Skeletal muscle cell (primary cell): Measurements from ENCODE around the gene AGAP1.

Source experiments
- DNase-seq: peaks from one replicate; pipeline ENCODE4 v3.0.0-alpha.2; 2010; ENCODE audit warnings: low read depth
- H3K4me3 ChIP-seq: 2 replicates; pipeline ENCODE4 v1.5.1; 2011; ENCODE audit warnings: low read depth, mild to moderate bottlenecking, control low read depth, low read length, moderate library complexity

The AGAP1 gene

DNA sequence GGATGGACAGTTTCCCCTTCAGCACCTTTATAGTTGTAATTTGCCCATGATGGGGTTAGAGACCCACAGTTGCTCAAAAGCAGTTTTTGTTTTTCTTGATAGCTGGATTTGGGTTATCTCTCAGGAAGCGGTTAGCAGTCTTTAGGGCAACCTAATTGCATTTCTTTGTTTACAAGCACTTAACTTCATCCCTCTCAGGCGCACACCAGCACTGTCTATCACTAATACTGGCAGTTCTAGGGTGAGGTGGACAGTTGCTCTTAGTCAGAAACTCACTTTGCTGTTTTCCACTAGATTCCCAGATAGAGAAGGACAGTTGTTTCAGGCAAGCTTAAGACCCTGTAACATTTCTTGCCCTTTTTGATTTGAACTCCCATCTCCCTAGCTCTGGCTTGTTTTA is 146.0 kb downstream of the AGAP1 start:
- H3K4me3 ChIP-seq, result no peak overlapping the region
- DNase-seq, result no peak

DNA sequence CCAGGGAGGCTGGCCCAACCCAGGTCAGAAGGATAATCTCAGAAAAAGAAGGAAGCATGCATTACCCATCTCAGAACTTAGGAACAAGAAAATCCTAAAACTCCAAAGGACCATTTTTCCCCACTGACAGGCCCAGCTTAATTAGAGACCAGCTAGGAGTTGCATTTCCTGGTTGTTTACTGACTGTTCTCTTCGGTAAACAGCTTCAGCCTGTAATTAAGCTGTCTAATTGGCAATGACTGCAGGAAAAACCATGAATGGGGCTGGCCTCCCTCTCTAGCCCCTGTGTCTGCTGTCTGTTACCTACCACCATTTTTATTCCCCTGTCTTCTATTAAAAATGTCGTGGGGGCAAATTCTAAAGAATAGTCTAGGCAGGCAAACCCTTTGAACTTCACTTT is 146.5 kb downstream of the AGAP1 start:
- no peak overlapping the region for H3K4me3 ChIP-seq

DNA sequence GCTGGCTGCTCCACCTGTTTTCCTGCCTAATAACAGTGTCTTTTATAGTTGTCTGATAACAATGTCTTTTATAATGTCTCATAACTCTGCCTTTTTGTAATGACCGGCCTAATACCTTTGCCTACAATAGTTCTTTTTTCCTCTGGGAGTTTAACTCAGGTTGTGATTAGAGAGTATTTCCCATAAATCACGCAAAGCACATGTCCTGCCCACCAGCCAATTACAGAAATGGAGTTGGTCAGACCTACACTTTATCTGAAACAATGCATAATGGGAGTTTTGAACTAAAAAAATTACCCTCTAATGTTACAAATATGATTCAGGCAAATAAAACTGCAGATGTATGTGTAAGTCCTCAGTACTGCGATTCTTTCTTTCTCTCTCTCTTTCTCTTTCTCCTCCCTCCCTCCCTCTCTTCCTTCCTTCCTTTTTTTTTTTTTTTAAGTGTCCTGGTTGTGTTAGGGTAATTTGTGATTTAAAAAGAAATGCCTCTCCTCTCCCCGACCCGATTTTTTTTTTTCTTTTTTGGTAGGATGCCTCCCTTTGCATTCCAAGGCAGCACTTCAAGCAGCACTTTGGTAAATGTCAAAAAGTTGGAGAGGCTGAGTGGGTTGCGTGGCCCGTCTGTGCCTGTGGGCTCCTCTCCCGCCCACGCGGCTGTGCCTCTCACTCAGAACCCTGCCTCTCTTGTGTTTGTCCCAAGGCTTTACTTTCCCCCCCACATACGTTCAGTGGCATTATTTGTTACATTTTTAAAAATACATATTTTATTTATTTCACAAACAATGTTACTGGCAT is 147.3 kb downstream of the AGAP1 start:
- no peak for DNase-seq
- H3K4me3 ChIP-seq, result no peak overlapping the region

More for the DNA sequence above, 146.5 kb downstream of the AGAP1 start:
- DNase-seq, result no peak

DNA sequence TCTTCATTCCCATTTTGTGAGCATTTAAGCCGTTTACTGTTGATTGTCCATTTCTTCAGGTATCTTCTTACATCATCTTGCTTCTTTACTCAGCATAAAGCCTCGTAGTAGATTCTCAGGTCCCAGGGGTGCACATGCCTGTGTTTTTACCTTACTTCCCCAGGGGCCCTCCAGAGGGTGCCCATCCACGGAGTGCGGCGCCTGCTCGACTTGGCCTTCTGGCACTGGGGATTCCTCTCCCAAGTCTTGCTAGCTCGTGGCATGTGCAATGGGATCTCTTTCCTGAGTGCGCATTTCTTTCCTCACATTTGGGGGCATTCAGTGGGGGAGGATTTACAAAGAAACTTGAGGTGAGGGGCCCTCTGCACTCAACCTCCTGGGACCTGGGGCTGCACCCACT is 148.1 kb downstream of the AGAP1 start:
- H3K4me3 ChIP-seq, result no peak overlapping the region
- DNase-seq, result no peak

DNA sequence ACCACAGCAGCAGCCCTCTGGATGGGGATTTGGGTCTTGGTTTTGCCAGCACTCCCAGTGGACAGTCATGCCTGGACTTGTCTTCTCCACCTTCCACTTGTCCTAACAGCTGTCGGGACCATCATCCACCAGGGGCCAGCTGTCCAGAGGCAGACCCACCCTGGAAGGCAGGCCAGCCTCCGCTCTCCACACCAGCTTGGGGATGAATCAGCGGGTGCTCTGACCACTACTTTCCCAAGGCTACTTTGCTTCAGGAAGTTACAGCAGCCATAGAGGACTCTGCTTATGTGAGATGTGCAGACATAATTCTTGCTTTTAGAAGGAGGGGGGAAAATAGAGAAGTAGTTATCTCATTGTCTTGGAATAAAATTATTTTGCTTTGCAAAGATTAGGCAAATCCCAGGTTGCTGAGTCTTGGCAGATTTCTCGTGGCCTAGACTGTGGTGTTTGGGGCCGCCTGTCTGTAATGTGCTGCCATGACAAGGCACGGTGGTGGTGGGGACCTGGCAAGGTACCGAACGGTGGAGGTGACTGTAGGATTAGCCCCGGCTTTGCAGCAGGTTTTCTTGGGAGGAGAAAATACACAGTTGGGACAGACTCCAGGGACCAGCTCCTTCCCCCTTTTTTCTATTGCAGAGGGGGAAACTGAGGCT is 148.7 kb downstream of the AGAP1 start:
- no peak overlapping the region for H3K4me3 ChIP-seq
- DNase-seq, result peak; percentile 59

DNA sequence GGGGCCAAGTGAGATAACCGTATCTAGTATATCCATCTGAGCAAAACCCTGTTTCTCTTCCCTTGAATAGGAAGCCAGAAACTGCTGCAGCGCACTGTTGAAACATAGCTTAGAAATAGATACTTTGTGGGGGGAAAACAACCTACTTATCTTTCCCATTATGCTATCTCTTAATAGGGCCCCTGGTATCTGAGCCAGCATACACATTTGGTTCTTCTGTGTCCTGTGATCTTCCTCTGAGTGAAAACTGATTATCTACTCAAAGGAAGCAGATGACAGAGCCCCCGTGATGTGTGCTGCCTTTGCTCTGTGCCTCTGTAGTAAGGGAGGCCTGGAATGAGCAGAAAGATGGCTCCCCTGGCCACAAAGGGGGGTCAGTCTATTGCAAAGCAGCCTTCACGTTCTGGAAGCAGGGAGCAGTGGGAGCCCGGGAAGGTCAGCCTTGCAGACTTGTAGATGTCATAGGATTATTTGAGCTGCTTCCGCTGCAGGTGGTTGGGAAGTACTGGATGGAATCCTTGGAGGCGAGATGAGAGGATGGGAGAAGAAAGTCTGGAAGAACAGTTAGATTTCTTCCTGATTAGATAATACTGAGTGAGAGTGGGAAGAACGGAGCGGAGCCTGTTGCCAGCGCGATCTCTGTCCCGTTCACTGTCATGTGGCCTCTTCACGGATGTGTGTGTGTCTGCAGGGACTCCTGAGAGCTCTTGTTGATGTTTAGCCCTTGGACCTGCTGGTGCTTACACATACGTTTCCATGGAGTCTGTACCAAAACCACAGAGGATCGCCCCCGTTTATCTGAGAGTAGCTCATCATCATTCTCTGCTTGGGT is 150.1 kb downstream of the AGAP1 start:
- no peak for DNase-seq
- no peak overlapping the region for H3K4me3 ChIP-seq

DNA sequence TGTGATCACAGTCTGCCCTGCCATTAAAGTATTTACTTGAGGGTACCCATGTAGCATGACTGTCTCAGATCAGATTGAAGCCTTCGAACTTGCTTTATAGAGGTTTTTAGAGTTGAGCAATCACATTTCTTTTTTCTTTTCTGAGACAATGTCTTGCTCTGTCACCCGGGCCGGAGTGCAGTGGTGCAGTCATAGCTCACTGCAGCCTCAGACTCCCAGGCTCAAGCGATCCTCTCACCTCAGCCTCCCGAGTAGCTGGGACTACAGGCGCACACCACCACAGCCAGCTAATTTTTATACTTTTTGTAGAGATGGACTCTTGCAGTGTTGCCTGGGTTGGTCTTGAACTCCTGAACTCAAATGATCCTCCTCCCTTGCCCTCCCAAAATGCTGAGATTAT is 153.4 kb downstream of the AGAP1 start:
- no peak overlapping the region for H3K4me3 ChIP-seq
- DNase-seq, result no peak

DNA sequence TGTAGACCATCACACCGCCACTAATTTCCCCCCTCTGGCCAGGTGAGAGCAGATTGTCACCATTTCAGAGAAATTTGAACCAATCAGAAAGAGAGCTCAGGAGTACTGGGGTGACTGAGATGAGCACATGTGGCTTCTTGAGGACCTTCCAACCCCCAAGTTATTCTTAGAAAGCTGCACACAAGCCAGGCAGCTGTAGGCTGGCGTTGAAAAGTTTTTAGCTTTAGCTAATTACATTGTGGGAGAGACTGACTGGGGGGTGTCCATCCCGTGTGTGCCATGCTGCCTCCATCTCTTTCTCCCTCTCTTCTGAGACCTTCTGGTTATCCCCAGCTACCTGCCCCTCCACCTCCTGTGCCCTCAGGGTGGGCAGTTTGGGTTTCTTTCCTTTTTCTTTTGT is 154.0 kb downstream of the AGAP1 start:
- DNase-seq, result no peak
- H3K4me3 ChIP-seq, result no peak overlapping the region

DNA sequence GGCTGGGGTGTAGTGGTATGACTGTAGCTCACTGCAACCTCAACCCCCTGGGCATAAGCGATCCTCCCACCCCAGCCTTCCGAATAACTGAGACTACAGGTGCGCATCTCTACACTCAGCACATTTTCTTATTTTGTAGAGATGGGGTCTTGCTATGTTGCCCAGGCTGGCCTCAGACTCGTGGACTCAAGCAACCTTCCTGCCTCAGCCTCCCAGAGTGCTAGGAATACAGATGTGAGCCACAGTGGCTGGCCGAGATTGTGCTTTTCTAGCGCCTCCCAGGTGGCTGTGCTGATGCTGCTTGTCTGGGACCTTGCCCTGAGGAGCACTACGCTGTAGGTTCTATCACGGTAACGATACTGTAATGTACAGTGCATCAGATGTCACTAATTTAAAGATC is 155.6 kb downstream of the AGAP1 start:
- DNase-seq, result no peak
- H3K4me3 ChIP-seq, result no peak overlapping the region

DNA sequence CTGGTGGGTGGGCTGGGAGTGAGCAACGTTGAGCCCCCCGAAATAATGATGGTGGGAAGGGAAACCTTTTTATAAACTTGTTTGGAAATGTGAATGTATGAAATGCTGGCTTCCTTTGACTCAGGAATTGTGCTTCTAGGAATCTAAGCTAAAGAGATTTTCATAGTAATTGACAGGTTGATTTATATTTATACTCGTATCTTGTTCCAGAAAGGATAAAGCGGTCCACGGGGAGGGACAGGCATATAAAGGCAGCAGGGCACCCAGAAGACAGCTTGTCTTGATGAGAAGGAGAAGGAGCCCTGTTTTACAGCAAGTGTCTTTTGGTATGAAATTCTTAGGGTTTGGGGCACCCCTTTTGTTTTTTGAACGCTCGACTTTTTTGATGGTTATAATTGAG is 157.8 kb downstream of the AGAP1 start:
- H3K4me3 ChIP-seq, result no peak overlapping the region
- no peak for DNase-seq

DNA sequence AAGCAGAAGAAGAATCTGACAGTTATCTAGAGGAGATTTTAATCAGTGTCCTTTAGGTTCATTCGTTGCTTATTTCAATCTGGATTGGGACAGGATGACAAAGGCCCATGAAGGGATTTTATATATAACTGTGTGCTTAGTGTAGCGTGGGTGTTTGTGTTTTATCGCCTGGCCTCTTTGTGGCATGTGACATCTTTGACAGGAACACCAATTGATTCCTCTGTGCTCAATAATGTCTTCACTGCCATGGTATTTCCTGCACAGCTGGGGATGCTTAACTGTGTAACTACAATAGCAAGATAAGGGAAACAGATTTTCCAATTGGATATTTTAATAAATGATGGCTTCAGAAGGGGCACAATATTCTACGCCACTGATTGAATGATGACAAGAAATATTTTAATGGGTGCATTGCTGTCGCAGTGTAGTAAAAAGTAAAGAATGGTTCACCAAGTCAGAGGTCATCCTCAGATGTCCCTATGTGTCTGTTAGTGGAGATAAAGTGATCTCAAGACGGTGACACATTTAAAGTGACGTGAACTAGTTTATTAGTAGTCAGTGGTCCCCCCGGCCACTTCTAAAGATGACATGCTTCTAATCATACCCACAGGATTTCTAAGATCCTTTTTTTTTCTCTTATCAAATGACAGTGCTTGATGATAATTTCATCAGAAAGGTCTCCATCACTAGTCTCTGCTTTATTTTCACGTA is 160.4 kb downstream of the AGAP1 start:
- H3K4me3 ChIP-seq, result no peak overlapping the region
- no peak for DNase-seq

DNA sequence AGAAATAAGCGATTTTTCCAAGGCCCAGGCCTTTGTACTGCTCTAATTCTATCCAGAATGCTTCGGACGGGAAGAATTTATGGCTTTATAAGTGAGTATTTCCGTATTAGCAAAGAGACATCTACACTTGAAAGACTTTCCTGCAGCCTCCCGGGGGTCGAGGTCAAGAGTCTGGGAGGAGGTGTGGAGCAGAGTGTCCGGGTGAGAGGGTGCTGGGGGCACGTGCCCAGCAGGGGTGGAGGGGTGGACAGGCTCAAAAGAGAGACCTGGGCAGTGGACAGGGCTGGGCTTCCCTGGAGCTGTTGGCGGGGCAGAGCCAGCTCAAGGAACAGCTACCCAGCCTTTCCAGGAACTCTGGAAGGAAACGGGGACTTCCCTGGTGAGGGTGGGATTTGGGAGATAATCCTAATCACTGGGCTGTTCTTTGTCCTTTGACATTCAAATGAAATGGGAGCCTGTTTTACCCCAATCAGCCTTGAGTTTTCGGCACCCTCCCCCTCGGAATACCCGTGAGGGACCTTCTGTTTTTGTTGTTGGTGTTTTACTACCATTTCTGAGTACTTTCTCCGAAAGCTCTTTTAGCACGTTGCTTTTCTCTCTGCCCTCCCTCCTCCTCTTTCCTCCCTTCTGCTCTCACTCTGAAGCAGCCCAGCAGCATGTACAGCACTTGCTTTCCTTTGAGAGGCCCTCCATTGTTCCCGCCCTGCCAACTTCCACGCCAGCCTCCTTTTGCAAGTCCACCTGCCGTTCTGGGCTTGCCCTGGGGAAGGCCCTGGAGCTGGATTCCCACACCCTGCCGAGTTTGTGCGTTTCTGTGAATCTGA is 164.7 kb downstream of the AGAP1 start:
- H3K4me3 ChIP-seq, result no peak overlapping the region
- no peak for DNase-seq

DNA sequence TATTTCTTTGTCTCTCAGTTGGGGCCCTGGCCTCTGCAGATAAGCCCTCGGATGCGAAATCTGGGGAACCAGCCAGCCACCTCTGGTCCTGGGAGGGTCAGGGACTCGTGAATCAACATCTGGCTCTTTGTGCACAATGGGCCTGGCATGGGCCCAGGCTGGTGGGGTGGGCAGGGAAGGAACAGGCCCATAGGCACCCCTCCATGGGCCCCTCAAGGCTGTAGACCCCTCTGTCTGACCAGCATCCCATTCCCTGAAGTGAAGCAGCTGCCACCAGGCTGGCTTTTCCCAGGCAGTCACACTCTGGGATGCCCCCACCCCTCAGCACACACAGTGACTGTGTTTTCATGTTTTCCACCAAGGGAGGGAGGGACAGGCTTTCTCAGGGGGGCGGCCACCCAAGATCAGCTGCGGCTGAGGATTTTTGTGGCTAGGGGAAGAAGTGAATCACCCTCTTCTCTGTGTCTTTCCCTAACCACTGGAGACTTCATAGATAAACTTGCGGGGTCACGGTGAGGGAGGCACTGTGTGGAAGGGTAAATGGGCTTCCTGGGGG is 166.0 kb downstream of the AGAP1 start:
- no peak overlapping the region for H3K4me3 ChIP-seq
- DNase-seq, result peak; percentile 68

DNA sequence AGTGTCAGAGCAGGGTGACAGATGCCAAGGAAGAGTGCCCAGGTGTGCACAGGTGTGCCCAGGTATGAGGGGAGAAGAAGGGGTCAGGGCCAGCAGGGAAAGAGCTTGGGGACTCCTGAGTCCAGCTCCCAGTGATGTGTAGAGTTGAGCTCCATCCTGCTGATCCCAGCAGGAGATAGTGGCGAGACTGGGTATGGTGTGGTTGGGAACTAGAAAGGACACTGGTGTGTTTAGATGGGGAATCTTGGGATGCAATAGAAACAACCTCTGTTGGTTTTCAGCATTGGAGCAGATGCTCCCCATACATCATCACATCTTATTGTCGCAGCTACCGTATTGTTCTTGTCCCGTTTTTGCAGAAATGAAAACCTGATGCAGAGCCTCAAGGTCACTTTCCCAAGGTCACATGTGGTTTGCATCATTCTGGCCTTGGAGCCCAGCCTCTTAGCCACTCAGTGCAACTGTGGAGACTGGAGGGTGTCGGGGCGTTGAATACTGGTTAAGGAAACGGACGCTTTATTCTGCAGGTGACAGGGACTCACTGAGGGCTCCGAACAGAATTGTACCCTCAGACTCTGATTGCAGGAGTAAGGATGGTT is 166.7 kb downstream of the AGAP1 start:
- no peak overlapping the region for H3K4me3 ChIP-seq
- DNase-seq, result no peak

DNA sequence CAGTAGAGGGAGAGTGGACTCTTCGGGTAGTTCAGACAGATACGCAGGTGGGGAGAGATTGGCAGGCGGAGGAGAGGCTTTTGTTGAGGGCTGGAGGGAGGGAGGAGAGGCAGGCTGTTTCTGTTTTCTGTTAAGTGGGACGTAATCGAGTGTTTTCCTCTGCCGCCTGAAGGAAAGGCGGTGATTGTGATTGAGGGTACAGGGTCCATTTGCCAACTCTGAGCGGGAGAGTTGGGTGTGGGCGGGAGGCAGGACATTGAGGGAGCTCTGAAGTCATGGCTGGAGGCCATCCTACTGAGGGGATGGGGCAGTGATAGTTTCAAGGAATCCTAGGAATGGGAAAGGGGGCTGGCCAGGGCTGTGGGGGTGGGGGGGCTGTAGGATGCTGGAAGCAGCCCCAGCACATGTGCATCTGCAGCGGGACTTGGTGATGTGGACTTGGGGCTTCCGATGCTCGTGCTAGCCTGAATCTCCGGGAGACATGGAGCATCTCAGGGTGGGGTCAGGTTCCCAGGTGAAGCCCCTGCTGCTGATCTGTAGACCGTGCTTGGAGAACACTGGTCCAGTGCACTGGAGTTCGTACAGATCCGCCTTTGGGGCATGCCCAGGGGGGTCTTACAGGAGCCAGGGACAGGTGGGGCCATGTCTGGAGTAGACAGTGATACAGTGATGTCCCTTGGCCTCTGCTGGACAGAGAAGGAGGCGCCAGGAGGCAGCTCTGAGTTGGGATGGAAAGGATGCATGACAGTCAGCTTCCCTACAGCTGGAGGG is 167.5 kb downstream of the AGAP1 start:
- no peak for DNase-seq
- H3K4me3 ChIP-seq, result no peak overlapping the region

DNA sequence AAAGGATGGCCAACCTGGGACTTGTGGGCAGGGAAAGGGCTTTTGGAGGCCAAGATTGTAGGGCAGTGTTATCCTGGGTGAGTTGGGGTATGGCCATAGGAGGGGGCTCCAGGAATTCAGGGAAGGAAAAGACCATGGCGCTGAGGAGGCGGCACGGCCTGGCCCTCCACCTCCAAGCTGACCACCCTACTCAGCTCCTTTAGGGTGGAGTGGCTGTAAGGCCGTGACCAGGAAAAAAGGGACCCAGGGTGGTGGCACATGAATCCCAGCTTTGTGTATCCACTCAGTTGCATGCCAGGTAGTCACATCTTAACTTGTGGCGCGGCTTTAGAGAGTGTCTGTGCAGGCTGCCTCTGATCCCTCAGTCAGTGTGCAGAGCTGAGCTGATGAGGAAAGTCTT is 168.1 kb downstream of the AGAP1 start:
- H3K4me3 ChIP-seq, result no peak overlapping the region
- DNase-seq, result no peak

DNA sequence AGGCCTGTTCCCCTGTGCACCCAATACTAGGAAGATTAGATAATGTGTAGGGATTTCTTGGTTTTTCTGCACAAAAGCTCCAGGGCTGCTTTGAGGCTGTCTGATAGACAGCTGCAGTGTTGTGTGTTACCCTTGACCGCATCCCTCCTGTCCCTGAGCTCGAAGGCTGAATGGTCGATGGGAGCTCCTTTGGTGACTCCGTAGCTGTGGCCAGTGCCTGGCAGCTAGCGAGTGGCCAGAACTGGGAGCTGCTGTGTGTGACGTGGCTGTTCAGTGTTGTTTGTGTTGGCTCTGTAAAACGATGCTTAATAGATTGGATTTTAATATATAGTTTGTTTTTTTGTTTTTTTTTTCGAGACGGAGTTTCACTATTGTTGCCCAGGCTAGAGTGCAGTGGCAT is 170.0 kb downstream of the AGAP1 start:
- no peak overlapping the region for H3K4me3 ChIP-seq
- no peak for DNase-seq
